Natural killer cell (primary cell): ENCODE data around the gene JMJD1C. TPM values are rescaled to one million over a fixed set of nuclear protein-coding genes. Genes with fewer than 3 reads are reported as not detected.
A peak's percentile ranks its signal among the peaks of the same experiment; 100 is the strongest.

Experiments used
- ATAC-seq, 3 donors: fragments of 150-1000 bp in 2 of 3; fragments of 200-7000 bp in 1 of 3; cut with Tn5 transposase; 1 replicate in 1 of 3; 2 replicates in 2 of 3; pipeline ENCODE4 v1.10.0; 2021; ENCODE audit warnings: mild to moderate bottlenecking in 2 of 3, moderate library complexity in 2 of 3
- DNase-seq, 2 donors: peaks; one replicate each; pipeline versions ENCODE4 v3.0.0 to v3.0.0-alpha.2; 2013 to 2021; ENCODE audit warnings: mixed read lengths in 1 of 2
- H3K27ac ChIP-seq: one replicate; pipeline ENCODE4 v1.5.1; 2013; ENCODE audit warnings: mild to moderate bottlenecking, low read length
- H3K27me3 ChIP-seq: one replicate; pipeline ENCODE4 v1.6.1; 2013; ENCODE audit warnings: low read length; ENCODE audit not compliant: control insufficient read depth, insufficient read depth
- H3K36me3 ChIP-seq: one replicate; pipeline ENCODE4 v1.6.1; 2013; ENCODE audit warnings: low read length; ENCODE audit not compliant: control insufficient read depth, insufficient read depth
- H3K4me1 ChIP-seq: one replicate; pipeline ENCODE4 v1.6.1; 2013; ENCODE audit warnings: low read length; ENCODE audit not compliant: control insufficient read depth, insufficient read depth
- H3K4me3 ChIP-seq: one replicate; pipeline ENCODE4 v1.5.1; 2013; ENCODE audit warnings: low read length
- H3K9me3 ChIP-seq: one replicate; pipeline ENCODE4 v1.6.1; 2013; ENCODE audit warnings: low read length; ENCODE audit not compliant: control insufficient read depth, insufficient read depth
- H3K27ac Mint-ChIP-seq, 2 donors: one replicate each; pipeline ENCODE4 v1.8.0; 2022; ENCODE audit warnings: mild to moderate bottlenecking in 2 of 2, mixed read lengths in 2 of 2, moderate library complexity in 1 of 2
- H3K27me3 Mint-ChIP-seq, 2 donors: one replicate each; pipeline ENCODE4 v1.8.0; 2022; ENCODE audit warnings: low read depth in 2 of 2, mixed read lengths in 2 of 2
- H3K36me3 Mint-ChIP-seq: one replicate; pipeline ENCODE4 v1.8.0; 2022; ENCODE audit warnings: mixed read lengths
- H3K4me1 Mint-ChIP-seq, 2 donors: one replicate each; pipeline ENCODE4 v1.8.0; 2022; ENCODE audit warnings: mixed read lengths in 2 of 2
- H3K4me3 Mint-ChIP-seq: one replicate; pipeline ENCODE4 v1.8.0; 2022; ENCODE audit warnings: mild to moderate bottlenecking, moderate library complexity, mixed read lengths
- H3K9me3 Mint-ChIP-seq, 2 donors: one replicate each; pipeline ENCODE4 v1.8.0; 2022; ENCODE audit warnings: mixed read lengths in 2 of 2
- CTCF ChIP-seq: fragments of 200-600 bp; IDR thresholded peaks from one replicate; pipeline ENCODE4 v1.8.0; 2022; ENCODE audit warnings: antibody characterized with exemption
- WGBS: methylation state at CpG from one replicate; pipeline ENCODE4 v1.1.7; 2013; ENCODE audit warnings: missing lambda C conversion rate; ENCODE audit not compliant: insufficient coverage; 5-methylcytosine and 5-hydroxymethylcytosine counted together
- intact Hi-C: fragments of 100-400 bp; cut with micrococcal nuclease; formaldehyde crosslinking; loops from one replicate; pipeline ENCODE4 v1.14.2; 2022
- total RNA-seq, 4 donors: library from RNA; stranded (reverse); fragments of 120-200 nt in 1 of 4; gene quantifications; one replicate each; pipeline versions ENCODE4 v1.2.3 to v1.2.4, GENCODE V29; 2013 to 2022

The JMJD1C gene
- total RNA-seq, 3 donors from 2014 or later (not counting 1 experiment from before 2014, with no cell fraction given): 125 to 208 (median 156) TPM

GRCh38 chr10:63210611-63211196, 255.1 kb downstream of the JMJD1C start:
- Histone ChIP-seq H3K27me3 (no peaks in the 10 kb centered on the region), H3K9me3 (no peaks in the 10 kb centered on the region), H3K27ac (no peak overlapping the region), H3K4me3 (no peak overlapping the region), H3K36me3 (peaks cover 50% of the 10 kb centered on the region), H3K4me1 (peaks cover 2% of the 10 kb centered on the region)
- Mint-ChIP-seq H3K27ac (peak overlapping the region; percentile 11 to 82), H3K4me1 (peaks cover 24 to 35% of the 10 kb centered on the region in 2 donors), H3K36me3 (peaks cover 9% of the 10 kb centered on the region), H3K27me3 (no peaks in the 10 kb centered on the region), H3K4me3 (no peak overlapping the region), H3K9me3 (peaks cover 0 to 3% of the 10 kb centered on the region in 2 donors)
- WGBS: 78% methylated on average over 3 of the region's 3 CpGs
- TF ChIP-seq CTCF: no peak
- intact Hi-C loops: no loop called here
- ATAC-seq (peak in 1 of 3 donors; percentile 10), DNase-seq (no peak)

GRCh38 chr10:63209705-63210104, 256.1 kb downstream of the JMJD1C start:
- H3K36me3 ChIP-seq: peaks cover 58% of the 10 kb centered on the region
- intact Hi-C loops: loop anchor here (10.0 kb wide), 1 partner anchor 255 kb away; the partner anchor contains the start of gene JMJD1C
- Mint-ChIP-seq H3K27me3 (no peaks in the 10 kb centered on the region), H3K9me3 (peaks cover 0 to 3% of the 10 kb centered on the region in 2 donors), H3K36me3 (peaks cover 9% of the 10 kb centered on the region), H3K4me3 (no peak overlapping the region), H3K4me1 (peaks cover 30 to 38% of the 10 kb centered on the region in 2 donors), H3K27ac (no peak overlapping the region)
- H3K4me3 ChIP-seq: no peak overlapping the region
- 67% methylated on average over 1 of the region's 2 CpGs for WGBS
- DNase-seq (no peak), ATAC-seq (no peak)
- no peak for TF ChIP-seq CTCF
- H3K4me1 ChIP-seq: peaks cover 3% of the 10 kb centered on the region
- no peaks in the 10 kb centered on the region for H3K27me3 ChIP-seq
- no peaks in the 10 kb centered on the region for H3K9me3 ChIP-seq
- no peak overlapping the region for H3K27ac ChIP-seq

- H3K4me1 Mint-ChIP-seq: peaks cover 37 to 44% of the 10 kb centered on the region in 2 donors
Observed at GRCh38 chr10:63208986-63209385, 256.8 kb downstream of the JMJD1C start.

More at GRCh38 chr10:63208986-63209385, 256.8 kb downstream of the JMJD1C start:
- H3K9me3 ChIP-seq: no peaks in the 10 kb centered on the region
- peaks cover 0 to 3% of the 10 kb centered on the region in 2 donors for H3K9me3 Mint-ChIP-seq
- intact Hi-C loops: loop anchor here (10.0 kb wide), 1 partner anchor 256 kb away; the partner anchor contains the start of gene JMJD1C
- no peak overlapping the region for H3K4me3 ChIP-seq
- no peak overlapping the region for H3K27ac Mint-ChIP-seq
- peaks cover 3% of the 10 kb centered on the region for H3K4me1 ChIP-seq
- peaks cover 9% of the 10 kb centered on the region for H3K36me3 Mint-ChIP-seq
- WGBS: 100% methylated on average over 1 of the region's 2 CpGs
- H3K27me3 ChIP-seq: no peaks in the 10 kb centered on the region
- H3K27ac ChIP-seq: no peak overlapping the region
- no peak for ATAC-seq
- no peaks in the 10 kb centered on the region for H3K27me3 Mint-ChIP-seq
- TF ChIP-seq CTCF: no peak
- no peak overlapping the region for H3K4me3 Mint-ChIP-seq
- H3K36me3 ChIP-seq: peaks cover 54% of the 10 kb centered on the region
- no peak for DNase-seq
